Inflammatory macrophage (primary cell): Measurements from ENCODE around the gene HEPN1.
A peak's percentile ranks its signal among the peaks of the same experiment; 100 is the strongest.
"Not testable (repeated sequence)": the region's sequence is repeated elsewhere in the genome, so short reads cannot be mapped to it uniquely, and the experiment has no call there.

Source experiments
- DNase-seq, 2 donors: peaks; one replicate each; pipeline ENCODE4 v3.0.0-alpha.2; 2020 to 2022

HEPN1 gene

DNA sequence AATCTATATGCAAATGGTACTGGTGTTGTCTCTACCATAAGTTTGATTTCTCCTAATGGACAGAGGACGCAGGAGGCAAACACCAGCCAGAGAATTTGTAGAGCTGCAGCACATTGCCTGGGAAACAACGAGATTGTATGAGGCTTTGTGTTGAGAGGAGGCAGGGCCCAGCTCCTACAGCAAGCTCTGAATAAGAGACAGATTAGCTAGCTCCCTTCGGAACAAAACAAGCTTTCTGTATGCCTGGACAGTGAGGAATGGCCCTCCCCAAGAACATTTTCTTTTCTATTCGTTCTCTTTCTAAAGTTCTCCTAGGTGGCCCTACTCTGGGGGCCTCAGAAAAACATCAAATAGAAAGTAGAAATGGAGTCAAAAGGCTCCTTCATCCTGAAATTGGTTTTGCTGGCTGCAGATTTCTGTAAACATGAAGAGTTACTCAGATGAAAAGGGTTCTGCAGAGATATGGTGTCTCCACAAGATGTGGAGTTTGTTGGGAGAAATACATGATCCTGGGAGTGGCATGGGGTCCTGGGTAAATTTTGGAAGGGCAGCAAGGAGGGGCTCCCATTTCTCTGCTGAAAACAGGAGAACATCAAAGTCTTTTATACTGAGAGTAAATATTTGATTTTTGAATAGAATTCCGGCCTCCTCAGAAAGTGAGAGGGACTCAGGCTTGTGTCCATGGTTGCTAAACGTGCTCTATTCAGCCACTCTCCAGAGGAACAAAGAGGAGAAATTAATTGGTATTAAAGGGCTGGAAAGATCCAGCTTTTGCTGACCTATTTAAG lies 23.6 kb downstream of the HEPN1 start:
- no peak for DNase-seq

GRCh38 chr11:124943254-124943616 lies 24.2 kb downstream of the HEPN1 start:
- no peak for DNase-seq

GRCh38 chr11:124943741-124944140 lies 24.7 kb downstream of the HEPN1 start:
- DNase-seq = no peak

DNA sequence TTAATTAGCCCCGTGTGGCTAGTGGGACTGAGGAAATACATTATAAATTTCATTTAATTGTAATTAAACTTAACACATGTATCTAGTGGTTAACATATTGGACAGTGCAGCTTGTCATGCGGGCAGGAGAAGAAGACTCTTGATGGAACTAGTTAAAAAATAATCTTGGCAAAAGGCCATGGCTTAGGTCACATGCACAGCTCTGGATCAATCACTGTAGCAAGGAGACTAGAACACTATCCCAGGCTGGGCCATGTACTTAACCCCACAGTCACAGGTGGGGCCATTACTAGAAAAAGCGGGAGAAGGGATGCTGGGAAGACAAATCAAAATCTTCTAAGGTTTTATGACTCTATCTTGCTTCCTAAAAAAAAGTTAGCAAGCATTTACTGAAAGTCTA lies 25.5 kb downstream of the HEPN1 start:
- no peak for DNase-seq

GRCh38 chr11:124945826-124946225 lies 26.8 kb downstream of the HEPN1 start:
- no peak for DNase-seq

GRCh38 chr11:124946735-124947141 lies 27.7 kb downstream of the HEPN1 start:
- no peak for DNase-seq

- DNase-seq = no peak
Measured at GRCh38 chr11:124950601-124951330, 31.7 kb downstream of the HEPN1 start.

DNA sequence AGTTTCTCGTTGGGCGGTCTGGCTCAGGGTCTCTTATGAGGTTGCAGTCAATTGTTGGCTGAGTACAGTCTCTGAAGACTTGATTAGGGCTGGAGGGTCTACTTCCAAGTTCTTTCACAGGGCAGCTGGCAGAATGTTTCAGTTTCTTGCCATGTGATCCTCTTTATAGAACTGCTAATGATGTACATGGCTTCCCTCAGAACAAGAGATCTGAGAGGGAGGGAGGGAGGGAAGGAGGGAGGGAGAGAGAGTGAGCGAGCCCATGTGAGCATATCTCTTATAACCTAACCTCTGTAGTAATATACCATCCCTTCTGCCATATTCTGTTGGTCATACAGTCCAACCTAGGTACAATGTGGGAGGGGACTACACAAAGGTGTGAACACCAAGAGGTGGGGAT lies 32.3 kb downstream of the HEPN1 start:
- no peak for DNase-seq

DNA sequence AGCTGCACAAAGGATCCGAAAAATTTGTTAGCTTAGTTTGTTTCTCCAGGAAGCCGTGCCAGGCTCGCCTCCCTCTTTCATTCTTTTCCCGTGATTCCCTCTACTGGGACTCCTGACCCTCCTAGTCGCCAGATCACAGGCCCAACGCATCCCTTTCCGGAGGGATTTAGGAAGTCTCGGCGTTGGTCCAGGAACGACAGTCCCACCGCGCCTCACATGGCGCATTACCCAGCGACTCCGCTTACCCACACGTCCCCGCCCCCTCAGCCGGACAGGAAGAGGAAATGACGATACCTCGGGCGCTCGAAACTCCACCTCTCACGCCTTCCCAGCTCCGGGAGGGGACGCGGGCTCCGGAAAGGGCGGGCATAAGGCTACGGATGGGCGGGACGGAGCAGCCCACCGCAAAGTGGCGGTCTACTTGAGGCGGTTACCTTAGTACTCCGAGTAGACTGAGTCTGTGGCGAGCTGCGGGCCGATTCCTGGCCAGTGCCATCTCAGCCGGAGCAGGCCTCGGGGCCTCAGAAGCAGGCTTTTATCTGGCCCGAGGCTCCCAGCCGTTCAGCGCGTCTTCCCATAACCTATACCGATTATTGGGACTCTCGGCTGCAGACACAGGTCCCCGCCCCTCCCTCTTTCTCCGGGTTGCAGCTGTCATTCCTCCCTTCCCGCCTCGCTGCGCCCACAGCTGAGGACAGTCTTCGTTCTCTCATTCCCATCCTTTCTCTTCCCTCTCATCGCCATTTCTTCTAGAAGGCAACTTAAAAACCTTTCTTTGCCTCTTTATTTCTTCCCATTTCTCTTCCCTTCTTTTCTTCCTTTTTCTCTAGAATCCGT lies 34.9 kb downstream of the HEPN1 start, which contains the start of gene CCDC15:
Gene CCDC15 (plus strand): TSS at position 450 of the 837 bp plus-strand sequence. CDS start 531 bp downstream, outside the sequence.
- peak; percentile 95 to 97 for DNase-seq

DNA sequence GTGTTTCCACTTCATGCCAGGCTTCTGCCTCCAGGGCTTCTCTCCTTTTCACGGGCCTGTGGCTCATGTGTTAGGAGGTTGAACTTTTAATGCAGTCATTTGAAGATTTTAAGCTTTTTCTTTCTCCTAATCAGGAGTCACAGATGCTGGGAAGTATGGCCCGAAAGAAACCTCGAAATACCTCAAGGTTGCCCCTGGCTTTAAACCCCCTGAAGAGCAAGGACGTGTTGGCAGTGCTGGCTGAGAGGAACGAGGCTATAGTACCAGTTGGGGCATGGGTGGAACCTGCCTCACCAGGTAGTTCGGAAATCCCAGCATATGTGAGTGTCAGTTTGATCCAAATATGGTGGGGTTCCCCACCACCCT lies 35.5 kb downstream of the HEPN1 start:
- DNase-seq = no peak

DNA sequence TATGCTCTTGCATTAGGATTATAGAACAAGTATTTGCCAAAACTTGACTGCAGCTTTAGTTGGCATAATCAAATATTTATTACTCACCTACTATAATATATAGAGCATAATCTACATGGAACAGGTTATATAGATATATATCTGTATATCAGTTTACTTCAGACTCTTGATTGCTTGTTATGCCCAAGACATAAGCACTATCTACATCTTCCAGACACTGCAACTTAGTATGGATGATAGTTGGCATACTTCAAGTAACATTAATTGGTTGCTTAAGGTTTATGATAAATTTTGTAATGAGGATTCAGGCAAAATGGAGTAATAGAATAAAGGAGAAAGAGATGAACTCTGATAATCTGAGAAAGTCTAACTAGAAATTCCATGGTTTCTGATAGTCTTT lies 36.0 kb downstream of the HEPN1 start:
- DNase-seq = no peak

DNA sequence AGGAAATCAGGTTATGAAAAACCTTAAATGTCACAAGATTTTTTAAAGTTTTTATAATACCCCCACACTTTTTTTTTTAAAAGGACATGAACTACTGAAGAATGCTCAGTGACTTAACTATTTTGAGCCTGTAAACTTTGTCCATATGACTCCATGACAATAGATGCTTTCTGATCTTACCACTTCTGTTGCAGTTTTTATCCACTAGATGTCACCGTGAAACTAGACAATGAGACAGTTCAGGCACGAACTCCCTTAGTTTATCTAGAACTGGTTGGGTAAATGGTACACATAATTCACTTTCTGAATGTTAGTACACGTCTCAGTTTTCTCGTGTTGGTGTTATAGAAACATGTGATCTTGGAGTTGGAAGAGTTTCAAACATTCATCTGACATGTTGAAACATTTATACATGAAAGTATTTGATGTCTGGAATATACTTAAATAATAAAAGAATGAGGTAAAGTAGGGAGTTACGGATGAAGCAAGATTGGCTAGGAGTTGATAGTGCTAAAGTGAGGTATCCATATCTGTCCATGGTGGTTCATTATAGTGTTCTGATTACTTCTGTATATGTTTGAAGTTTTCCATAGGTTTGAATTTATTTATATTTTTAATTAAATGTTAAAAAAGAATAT lies 43.0 kb downstream of the HEPN1 start:
- DNase-seq = peak; percentile 78 to 85

DNA sequence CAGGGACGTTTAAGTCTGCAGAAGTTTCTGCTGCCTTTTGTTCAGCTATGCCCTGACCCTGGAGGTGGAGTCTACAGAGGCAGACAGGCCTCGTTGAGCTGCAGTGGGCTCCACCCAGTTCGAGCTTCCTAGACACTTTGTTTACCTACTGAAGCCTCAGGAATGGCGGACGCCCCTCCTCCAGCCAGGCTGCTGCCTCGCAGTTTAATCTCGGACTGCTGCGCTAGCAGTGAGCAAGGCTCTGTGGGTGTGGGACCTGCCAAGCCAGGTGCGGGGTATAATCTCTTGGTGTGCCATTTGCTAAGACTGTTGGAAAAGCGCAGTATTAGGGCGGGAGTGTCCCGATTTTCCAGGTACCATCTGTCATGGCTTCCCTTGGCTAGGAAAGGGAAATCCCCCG lies 49.1 kb downstream of the HEPN1 start:
- DNase-seq = not testable (repeated sequence)
